GM19328 (cell line): Measurements from ENCODE around the gene COMMD10.

ENCODE experiments used
- ATAC-seq: cut with Tn5 transposase; IDR thresholded peaks from one replicate; pipeline ENCODE4 v1.9.1; 2021; ENCODE audit warnings: mild to moderate bottlenecking, moderate library complexity; ENCODE audit not compliant: unreplicated experiment

COMMD10 gene

DNA sequence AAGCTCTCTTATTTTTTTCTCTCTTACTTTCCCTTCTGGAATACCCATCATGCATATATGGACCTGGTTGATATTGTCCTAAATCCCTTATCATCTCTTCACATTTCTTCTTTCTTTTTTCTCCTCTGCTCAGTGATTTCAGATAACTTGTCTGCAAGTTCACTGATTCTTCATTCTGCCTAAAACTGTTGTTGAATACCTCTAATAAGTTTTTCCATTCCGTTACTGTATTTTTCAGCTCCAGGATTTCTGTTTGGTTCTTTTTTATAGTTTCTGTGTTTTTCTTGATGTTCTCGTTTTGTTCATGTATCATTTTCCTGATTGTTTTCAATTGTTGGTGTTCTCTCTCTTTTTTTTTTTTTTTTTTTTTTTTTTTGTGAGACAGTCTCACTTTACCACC is 203.7 kb downstream of the COMMD10 start:
- no peak for ATAC-seq

DNA sequence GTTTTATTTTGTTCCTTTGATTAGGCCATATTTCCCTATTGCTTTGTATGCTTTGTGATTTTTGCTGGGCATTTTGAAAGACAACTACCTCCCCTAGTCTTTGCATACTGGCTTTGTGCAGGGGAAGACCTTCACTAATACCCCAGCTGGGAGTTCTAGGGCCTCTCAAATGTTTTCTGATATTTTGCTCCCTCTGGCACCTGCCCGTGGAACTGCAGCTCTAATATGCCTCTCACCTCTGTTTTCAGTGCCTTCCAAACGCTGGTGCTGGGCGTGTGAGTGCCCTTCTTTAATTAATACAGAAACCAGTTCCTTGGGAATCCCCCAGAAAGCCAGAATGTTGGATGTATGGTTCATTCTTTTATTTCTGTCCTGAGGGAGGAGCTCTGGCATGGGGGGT is 204.5 kb downstream of the COMMD10 start:
- ATAC-seq: no peak

DNA sequence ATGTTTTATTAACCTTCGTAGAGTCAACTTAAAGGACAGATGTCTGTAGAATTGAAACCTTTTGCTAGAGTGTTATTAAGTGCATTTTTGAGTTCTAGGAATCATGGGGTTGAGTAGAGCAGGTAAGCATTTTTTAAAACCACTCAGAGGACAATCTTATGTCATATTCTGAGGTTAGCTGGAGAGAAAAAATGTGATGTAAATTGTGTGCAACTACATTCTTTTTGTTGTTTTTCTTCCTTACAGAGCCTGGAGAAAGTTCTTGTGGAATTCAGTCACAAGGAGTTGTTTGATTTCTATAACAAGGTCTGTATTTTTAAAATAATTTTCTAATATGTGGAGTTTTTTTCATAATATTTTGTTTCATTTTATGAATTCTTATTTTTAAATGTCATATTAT is 206.4 kb downstream of the COMMD10 start:
- no peak for ATAC-seq

DNA sequence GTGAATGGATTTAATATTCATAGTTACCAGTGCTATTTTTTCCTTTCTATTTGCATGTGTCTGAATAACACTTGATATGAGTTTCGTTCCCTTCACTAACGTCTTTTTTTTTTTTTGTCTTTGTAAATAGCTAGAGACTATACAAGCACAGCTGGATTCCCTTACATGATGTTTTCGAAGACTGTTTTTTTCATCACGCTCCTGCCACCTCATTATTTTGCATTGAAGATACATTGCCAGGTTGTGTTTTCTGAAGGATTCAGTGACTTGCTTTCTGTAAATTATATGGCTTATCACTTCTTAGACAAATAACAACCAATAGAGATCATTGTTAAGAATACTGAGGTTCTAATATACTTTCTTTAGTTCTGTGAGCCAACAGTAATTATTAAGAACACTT is 207.5 kb downstream of the COMMD10 start:
- ATAC-seq: no peak

DNA sequence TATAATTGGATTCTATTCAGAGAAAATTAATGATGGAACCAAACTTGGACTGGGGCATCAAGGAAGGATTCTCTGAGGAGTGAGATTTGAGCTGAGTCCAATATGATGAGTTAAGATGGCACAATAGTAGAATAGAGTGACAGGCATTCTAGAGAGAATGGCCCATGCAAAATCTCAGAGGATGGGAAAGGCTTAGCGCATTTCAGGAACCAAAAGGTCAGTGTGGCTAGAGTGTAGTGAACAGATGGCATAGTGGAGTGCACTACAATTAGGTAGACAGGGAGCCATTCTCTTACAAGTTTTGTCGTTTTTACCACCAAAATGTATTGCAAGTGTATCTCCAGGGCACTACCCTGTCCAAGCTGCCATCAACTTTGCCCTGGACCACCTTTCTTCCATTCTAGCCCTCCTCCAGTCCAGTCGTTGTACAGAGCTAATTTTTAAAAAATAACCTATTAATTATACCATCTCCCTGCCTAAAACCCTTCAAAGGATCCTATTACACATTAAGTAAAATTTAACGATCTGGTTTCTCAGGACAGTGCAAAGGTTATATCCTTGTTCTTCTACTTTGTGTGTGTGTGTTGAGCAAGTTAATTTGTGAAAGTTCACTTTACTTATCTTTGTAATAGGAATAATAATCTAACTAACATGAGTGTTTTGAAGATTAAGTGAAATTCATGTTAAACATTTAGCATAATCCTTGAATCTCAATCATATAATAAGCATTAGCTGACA is 211.7 kb downstream of the COMMD10 start:
- no peak for ATAC-seq

DNA sequence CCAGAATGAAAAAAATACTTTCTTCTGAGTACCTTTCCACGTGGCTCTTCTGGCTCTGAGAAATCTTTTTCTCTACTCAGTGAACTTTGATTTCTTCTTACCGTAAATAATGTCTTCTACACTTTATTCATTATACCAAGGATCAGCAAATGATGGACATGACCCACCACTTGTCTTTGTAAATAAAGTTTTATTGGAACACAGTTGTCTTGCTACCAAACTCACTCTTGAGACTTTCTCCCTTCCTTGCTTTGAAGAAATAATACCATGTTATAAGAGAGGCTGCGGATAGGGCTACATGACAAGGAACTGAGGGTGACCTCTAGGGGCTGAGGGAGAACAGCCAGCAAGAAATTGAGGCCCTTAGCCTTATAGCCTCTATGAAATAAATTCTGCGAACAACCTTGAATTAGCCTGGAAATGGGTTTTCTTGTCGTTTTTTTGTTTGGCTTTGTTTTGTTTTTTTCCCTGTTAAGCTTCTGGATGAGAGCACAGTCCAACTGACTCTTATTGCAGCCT is 212.5 kb downstream of the COMMD10 start:
- ATAC-seq: no peak

DNA sequence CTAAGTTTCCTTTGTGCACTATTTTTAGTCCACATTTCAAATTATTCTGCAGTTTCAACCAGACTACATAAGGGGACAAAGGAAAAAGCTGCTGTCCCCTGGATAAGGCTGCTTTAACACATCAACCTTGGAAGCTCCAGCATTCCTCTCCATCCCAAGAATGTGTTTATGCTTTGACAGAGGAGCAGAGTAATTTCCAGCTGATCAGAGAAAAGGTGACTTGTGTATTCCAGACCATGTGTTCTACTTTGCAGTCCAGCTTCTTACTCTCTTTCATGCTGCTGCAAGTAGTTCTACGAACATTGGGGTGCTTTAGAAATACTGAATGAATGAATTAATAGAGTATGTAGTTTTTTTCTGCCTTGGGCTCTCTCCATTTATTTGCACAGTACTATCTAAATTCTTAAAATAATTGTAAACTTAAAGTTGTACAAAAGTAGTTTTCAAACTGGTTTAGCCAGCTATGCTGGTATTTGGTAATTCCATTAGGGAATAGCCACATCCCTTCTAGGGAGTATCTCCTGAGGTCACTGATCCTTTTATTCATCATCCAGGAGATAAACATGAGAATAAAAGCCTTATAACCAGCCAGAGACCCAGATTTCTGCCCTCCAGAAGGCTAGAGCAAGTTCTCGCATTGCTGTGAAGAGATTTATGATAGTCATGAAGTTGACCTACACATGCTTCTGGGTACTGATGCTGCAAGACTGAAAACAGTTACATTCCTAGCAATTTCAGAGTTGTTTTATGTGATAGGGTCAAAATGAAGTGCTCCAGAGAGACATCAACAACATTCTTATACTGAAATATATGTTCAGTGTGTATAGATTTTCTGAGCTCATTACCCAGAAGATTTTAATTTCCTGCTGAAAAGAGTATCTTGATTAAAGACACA is 215.2 kb downstream of the COMMD10 start:
- ATAC-seq: no peak

DNA sequence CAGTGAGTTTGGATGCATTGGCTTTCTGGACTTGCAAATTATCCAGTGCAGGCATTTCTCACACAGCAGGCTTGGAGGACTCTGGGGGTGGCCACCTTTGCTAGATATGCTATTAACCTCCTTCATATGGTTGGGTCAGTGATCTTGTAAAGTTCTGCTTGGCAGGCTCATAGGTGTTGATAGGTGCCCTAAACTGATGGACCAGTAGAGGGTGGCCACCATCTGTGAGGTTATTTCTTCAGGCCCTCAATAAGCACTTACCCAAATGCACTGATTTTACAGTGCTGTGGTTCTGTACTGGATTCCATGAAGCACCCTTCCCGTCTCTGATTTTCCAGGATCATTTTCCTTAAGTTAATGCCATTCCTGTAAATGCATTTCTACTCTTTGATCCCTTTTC is 216.3 kb downstream of the COMMD10 start:
- ATAC-seq: no peak

DNA sequence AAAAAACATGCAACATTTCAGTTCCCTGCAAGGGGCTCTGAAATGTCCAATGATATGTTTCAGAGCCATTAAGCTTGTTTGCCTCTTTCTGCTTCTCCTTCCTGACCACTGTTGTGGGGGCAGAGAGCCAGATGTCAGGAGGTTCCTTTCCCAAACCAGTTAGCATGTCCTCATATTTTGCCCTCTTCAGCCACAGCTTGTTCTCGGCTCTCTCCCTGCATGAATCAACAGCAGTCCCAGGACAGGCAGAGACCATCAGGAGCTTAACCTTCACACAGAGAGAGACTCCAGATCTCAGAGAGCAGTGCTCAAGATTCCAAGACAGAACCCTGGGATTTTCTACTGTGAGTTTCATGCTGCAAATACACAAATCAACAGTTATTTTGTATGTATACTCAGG is 218.5 kb downstream of the COMMD10 start:
- no peak for ATAC-seq

DNA sequence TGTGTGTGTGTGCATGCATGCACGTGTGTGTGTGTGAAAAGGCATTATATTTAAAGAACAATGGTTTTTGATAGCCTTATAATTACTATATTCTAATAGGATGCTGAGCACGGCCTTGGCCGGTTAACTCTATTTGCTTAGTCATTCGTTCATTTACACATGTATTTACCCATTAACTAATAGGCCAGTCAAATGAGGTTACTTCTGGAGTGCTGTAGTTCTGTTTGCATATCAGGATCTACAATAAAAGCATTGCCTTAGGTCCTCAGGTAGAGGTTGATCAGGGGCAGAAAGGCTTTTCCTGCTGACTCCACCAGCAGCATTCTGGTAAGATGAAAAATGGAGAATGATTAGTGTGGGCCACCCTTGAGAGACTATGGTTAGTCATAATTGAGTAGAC is 219.0 kb downstream of the COMMD10 start:
- no peak for ATAC-seq

DNA sequence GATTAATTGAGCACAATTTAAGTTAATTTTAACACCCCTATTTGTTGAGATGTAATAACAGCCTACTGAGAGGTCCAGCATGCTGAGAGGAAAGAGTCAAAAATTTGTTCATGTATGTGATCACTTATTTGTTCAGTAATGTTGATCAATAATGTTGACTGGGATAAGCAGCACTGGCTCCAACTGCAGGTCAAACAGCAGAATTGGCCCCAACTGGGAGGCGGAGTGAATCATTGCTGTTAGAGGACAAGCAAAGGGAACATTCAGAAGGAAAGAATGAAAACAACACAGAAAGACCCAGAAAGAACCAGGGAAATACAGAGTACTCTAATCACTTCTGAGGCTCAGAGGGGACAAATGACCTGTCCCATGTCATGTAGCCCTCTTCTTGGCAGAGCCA is 221.1 kb downstream of the COMMD10 start:
- no peak for ATAC-seq

DNA sequence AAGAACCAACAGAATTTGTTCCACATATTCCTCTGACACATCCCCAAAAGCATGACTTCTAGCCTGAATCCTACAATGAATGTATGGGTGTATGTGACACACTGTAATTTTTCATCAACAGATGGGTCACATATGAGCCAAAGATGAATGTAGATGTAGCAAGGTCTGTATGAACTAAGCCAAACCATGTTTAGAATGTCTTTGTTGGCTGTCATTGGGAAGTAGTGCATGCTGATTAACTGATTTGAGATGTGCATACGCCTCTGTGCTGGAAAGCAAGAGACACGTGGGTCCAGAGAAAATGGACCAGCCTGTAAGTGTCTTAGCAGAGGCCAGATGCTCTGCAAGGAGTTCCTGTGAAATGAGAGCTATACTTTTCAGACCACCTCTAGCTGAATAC is 222.0 kb downstream of the COMMD10 start:
- no peak for ATAC-seq

DNA sequence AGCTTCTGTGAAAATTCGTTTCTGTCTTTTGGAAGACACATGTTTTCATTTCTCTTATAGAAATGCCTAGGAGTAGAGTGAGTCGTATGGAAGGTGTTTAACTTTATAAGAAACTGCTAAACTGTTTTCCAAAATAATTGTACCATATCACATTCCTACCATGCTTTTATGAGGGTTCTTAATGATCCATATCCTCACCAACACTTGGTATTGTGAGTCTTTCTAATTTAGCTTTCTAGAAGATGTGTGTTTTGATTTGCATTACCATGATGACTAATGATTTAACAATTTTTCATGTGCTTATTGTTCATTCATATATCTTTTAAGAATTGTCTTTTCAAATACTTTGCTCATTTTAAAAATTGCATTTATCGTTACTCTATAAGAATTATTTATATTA is 223.6 kb downstream of the COMMD10 start:
- ATAC-seq: no peak

DNA sequence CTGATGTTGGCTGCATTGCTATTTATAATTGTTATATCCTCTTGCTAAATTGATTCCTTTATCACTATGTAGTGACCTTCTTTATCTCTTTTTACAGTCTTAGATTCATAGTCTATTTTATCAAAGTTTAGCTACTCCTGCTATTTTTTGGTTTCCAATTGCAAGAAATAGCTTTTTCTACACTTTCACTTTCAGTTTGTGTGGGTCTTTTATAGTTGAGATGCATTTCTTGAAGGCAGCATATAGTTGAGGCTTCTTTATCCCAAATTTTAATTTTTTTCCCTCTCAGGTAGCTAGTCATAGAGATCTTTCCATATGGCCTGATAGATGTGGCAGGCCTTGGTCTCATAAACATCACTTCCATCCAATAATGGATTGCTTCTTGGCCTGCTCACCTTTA is 228.5 kb downstream of the COMMD10 start:
- no peak for ATAC-seq

DNA sequence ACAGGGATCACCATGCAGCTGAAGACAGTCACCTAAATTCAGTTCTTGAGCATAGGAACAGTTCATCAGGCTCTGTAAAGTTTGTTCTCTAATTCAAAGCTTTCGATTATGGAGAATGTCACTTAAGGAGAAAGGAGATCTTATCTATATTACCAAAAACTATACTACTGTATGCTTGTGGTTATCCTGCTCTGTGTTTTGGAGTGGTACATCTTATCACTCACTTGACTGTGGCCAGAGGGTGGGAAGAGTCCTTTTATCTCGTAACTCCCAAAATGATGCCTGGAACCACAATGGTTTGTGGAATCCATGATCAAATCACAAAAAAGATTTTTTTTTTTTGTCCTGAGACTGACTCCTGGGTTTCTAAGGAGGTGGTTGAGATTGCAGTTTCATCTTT is 230.7 kb downstream of the COMMD10 start:
- no peak for ATAC-seq

DNA sequence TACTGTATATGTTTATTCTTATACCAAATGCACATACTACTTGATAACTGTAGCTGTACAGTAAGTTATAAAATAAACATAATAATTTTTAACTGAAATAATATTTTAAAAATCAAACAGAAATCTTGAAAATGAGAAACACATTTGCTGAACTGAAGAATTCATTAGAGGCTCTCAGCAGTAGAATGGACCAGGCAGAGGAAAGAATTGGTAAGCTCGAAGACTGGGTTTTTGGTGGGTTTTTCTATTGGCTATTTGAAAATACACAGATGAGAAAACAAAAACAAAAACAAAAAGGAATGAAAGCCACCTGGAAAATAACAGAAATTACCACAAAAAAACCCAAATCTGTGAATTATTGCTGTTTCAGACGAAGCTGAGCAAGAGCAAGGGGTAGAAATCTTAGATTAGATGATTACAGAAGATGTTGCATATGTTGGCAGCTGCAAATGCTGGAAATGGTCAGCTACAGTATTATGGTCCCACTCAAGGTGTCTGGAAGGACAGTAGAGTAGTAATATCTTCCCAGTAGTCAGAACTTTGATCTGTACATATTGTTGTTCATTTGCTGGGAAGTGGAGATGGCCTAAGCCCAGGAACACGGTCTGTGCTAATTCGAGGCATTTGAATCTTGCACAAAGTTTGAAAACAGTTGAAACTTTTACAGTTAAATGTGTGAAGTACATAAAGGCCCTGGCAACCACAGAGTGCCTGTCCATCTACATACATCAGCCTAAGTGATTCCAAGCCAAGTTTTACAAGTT is 233.4 kb downstream of the COMMD10 start:
- no peak for ATAC-seq

DNA sequence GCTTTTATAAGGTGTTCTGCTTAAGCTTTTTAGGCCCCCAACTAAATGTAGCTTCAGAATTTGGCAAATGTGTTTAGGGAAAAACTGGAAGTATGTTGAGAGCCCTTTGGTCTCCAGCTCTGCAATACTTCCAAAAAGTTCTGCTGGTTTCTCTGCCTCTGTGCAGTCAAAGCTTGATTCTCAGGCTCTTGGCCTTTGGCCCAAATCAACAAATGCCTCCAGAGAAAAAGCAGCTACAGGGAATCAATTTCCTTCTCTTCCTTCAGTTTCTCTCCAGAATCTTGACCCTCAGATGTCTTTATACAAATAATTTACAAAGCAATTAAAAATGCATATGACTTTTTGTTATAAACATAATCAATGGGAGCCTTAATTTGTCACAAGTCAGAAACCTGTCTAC is 235.7 kb downstream of the COMMD10 start:
- ATAC-seq: no peak

DNA sequence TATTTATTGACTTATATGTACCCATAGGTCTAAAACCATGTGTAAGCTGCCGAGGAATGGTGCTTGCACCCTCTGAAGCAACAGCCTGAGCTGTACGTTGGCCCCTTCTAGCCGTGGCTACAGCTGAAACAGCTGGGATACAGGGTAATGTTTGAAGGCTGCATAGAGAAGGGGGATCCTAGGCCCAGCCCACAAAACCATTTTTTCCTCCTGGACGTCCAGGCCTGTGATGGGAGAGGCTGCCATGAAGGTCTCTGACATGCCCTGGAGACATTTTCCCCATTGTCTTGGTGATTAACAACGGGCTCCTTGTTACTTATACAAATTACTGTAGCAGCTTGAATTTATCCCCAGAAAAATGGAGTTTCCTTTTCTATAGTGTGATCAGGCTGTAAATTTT is 244.7 kb downstream of the COMMD10 start:
- ATAC-seq: no peak

DNA sequence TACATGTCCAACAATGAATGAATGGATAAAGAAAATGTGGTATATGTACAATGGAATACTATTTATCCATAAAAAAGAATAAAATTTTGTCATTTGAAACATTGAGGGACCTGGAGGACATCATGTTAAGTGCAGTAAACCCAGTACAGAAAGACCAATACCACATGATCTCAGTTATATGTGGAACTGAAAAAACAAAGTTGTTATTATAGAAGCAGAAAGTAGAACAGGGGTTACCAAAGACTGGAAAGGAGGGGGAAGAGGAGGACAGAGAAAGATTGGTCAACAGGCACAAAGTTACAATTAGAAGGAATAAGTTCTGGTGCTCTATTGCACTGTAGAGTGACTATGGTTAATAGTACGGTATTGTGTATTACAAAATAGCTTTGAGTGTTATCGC is 256.0 kb downstream of the COMMD10 start:
- peak; percentile 64 for ATAC-seq
